Sigmoid colon (tissue), 7 donors: ENCODE data around the gene ERRFI1. TPM values are rescaled to one million over a fixed set of nuclear protein-coding genes. Genes with fewer than 3 reads are reported as not detected.

Experiments used
- DNase-seq: peaks from one replicate; pipeline ENCODE4 v3.0.0-alpha.2; 2019
- H3K27ac ChIP-seq, 4 donors: fragments of 200-600 bp; sonication (generic); one replicate each; pipeline ENCODE4 v1.5.1; 2016 to 2019; ENCODE audit warnings: mild to moderate bottlenecking in 1 of 4
- H3K27me3 ChIP-seq, 3 donors: fragments of 200-600 bp; sonication (generic); one replicate each; pipeline ENCODE4 v1.5.1; 2019; ENCODE audit warnings: mild to moderate bottlenecking in 1 of 3
- H3K36me3 ChIP-seq, 4 donors: fragments of 200-600 bp; sonication (generic); one replicate each; pipeline ENCODE4 v1.5.1; 2016 to 2019
- H3K4me1 ChIP-seq, 4 donors: fragments of 200-600 bp; sonication (generic); one replicate each; pipeline ENCODE4 v1.5.1; 2017 to 2019
- H3K4me3 ChIP-seq, 4 donors: fragments of 200-600 bp; sonication (generic); one replicate each; pipeline ENCODE4 v1.5.1; 2017 to 2019; ENCODE audit warnings: mild to moderate bottlenecking in 2 of 4, moderate library complexity in 1 of 4
- H3K9me3 ChIP-seq, 4 donors: fragments of 200-600 bp in 3 of 4; sonication (generic) in 3 of 4; one replicate each; pipeline versions ENCODE4 v1.5.1 to v1.6.1; 2013 to 2019
- CTCF ChIP-seq, 4 experiments: fragments of 450-650 bp in 3 of 4; fragments of 200-600 bp in 1 of 4; IDR thresholded peaks; one replicate each; pipeline ENCODE4 v1.5.1; 2016 to 2019; ENCODE audit warnings: antibody characterized with exemption in 4 of 4, mild to moderate bottlenecking in 3 of 4, moderate library complexity in 2 of 4
- EP300 ChIP-seq, 4 donors: sonication (generic); formaldehyde crosslinking; IDR thresholded peaks; one replicate each; pipeline ENCODE4 v1.6.1; 2017; ENCODE audit warnings: antibody characterized with exemption in 4 of 4
- POLR2A ChIP-seq, 2 donors: fragments of 450-650 bp; IDR thresholded peaks; one replicate each; pipeline ENCODE4 v1.6.1; 2016; ENCODE audit warnings: antibody characterized with exemption in 2 of 2, mild to moderate bottlenecking in 2 of 2, moderate library complexity in 2 of 2
- POLR2AphosphoS5 ChIP-seq, 4 donors: sonication (generic); formaldehyde crosslinking; IDR thresholded peaks; one replicate each; pipeline ENCODE4 v1.6.1; 2017; ENCODE audit warnings: antibody characterized with exemption in 4 of 4
- WGBS, 2 donors: extraction: QIAGEN DNeasy Blood & Tissue Kit; methylation state at CpG; one replicate each; pipeline ENCODE4 v1.1.7; 2013; 5-methylcytosine and 5-hydroxymethylcytosine counted together
- intact Hi-C: fragments of 100-400 bp; cut with DNase I; formaldehyde crosslinking; loops from one replicate; pipeline ENCODE4 v1.15.1; 2023
- polyA plus RNA-seq, 3 donors: library from polyadenylated mRNA; stranded (reverse); fragments of 200-250 nt; gene quantifications; one replicate each; pipeline ENCODE4 v1.2.3, GENCODE V29; 2013
- total RNA-seq, 4 donors: library from RNA; depleted of rRNA; stranded (reverse); fragments of >200 nt; gene quantifications; one replicate each; pipeline ENCODE4 v1.1.0, GENCODE V29; 2016
- donor health status: healthy with polysubstance abuse.
- donor health status: Bipolar disorder and iron deficiency.
- donor health status: healthy.

The ERRFI1 gene
- total and polyA plus RNA-seq, 7 donors: 28.4 to 131 (median 81.1) TPM

- DNase-seq: peak; percentile 79
- TF ChIP-seq EP300 (IDR thresholded peaks at IDR 0.05) (no peak), POLR2A (IDR thresholded peaks at IDR 0.05) (no peak), CTCF (IDR thresholded peaks at IDR 0.05) (no peak), POLR2AphosphoS5 (IDR thresholded peaks at IDR 0.05) (no peak)
- peaks cover 3 to 60% (median 50%) of the 10 kb centered on the region in 4 donors for H3K4me1 ChIP-seq
These were observed 1.1 kb upstream of the ERRFI1 start for GRCh38 chr1:8026976-8027747.

DNA sequence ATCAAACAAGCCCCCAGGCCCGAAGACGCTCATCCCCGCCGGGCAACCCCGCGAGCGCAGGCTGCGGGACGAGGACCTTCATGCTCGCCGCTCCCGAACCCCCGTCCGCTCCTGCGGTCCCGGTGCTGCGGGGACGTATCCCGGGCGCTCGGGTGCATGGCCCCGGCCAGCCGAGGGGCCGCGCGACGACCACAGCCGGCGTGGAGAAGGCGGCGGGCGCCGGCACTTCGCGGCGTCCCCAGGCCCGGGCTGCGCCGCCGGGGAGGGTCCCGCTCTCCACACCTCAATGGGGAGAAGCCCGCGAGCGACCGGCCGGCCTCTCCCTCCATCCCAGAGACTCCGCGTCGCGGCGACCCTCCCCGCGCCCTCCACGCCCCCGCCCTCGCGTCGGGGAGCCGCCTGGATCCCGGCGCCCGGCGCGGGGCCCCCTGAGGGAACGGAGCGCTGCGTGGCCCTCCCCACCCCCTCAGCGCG, 401 bp downstream of the ERRFI1 start:
- no peaks in the 10 kb centered on the region for H3K36me3 ChIP-seq
- no peaks in the 10 kb centered on the region for H3K9me3 ChIP-seq
- WGBS, 2 donors: 1% methylated on average over 69 of the region's 69 CpGs
- DNase-seq: no peak
- H3K27ac ChIP-seq: peak overlapping the region; percentile 96 to 99 (median 97)
- intact Hi-C loops: loop anchor here (2.0 to 5.0 kb wide), 2 partner anchors 95 to 177 kb away; no protein-coding TSS in a partner anchor
- peak overlapping the region; percentile 63 to 97 (median 84) for H3K4me3 ChIP-seq
- TF ChIP-seq EP300 (IDR thresholded peaks at IDR 0.05): no peak
- peaks cover 1 to 67% (median 59%) of the 10 kb centered on the region in 4 donors for H3K4me1 ChIP-seq
- no peaks in the 10 kb centered on the region for H3K27me3 ChIP-seq

More at GRCh38 chr1:8026976-8027747, 1.1 kb upstream of the ERRFI1 start:
- H3K36me3 ChIP-seq: no peaks in the 10 kb centered on the region
- H3K27ac ChIP-seq: peak overlapping the region; percentile 96 to 99 (median 97)
- H3K4me3 ChIP-seq: peak overlapping the region; percentile 50 to 97 (median 84)
- no peaks in the 10 kb centered on the region for H3K27me3 ChIP-seq
- WGBS, 2 donors: 29 to 61% methylated on average over 25 of the region's 25 CpGs
- H3K9me3 ChIP-seq: no peaks in the 10 kb centered on the region
- intact Hi-C loops: loop anchor here (2.0 to 5.0 kb wide), 2 partner anchors 94 to 175 kb away; no protein-coding TSS in a partner anchor

DNA sequence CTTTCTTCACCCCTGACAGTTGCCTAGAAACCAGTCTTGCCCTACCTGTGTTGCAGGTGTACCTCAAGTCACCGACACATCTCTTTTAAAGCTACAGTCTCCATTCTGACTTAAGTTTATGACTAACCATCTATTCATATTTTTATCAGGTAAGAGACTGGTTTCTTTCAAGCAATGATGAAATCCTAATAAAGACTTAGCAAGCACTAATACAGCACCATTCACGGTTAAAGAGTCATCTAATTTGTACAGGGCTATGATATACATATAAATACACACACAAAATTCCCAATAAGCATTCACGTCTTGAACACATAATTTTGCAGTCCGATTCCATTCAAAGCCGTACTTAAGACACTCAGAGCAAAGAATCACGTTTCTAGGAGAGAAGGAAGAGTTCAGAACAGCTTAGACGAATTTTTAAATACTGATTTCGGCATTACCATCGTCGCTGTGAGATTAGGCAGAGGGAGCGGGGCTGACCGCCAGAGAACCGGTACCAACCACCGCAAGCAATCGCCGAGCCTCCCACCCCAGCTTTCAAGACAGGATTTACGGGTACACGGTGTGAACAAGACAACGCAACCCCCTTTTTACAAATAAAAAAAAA, 943 bp downstream of the ERRFI1 start:
- Histone ChIP-seq H3K27ac (peak overlapping the region; percentile 96 to 99 (median 97)), H3K4me1 (peaks cover 0 to 73% (median 64%) of the 10 kb centered on the region in 4 donors), H3K4me3 (peak overlapping the region; percentile 63 to 97 (median 84)), H3K9me3 (no peaks in the 10 kb centered on the region), H3K27me3 (no peaks in the 10 kb centered on the region), H3K36me3 (no peaks in the 10 kb centered on the region)
- TF ChIP-seq POLR2AphosphoS5 (IDR thresholded peaks at IDR 0.05) (peak in 2 of 4 donors; percentile 27 to 33), POLR2A (IDR thresholded peaks at IDR 0.05) (no peak), CTCF (IDR thresholded peaks at IDR 0.05) (no peak), EP300 (IDR thresholded peaks at IDR 0.05) (no peak)
- DNase-seq: no peak
- 2 to 7% methylated on average over 19 of the region's 19 CpGs for WGBS, 2 donors
- intact Hi-C loops: loop anchor here (5.0 kb wide), 1 partner anchor 177 kb away; no protein-coding TSS in a partner anchor

GRCh38 chr1:8024329-8024728, 1.8 kb downstream of the ERRFI1 start:
- peaks cover 0 to 81% (median 72%) of the 10 kb centered on the region in 4 donors for H3K4me1 ChIP-seq
- intact Hi-C loops: no loop called here
- WGBS, 2 donors: 60 to 80% methylated on average over 3 of the region's 3 CpGs

More at GRCh38 chr1:8024329-8024728, 1.8 kb downstream of the ERRFI1 start:
- Histone ChIP-seq H3K4me3 (peak overlapping the region; percentile 63 to 97 (median 84)), H3K27me3 (no peaks in the 10 kb centered on the region), H3K36me3 (no peaks in the 10 kb centered on the region), H3K27ac (peak overlapping the region; percentile 96 to 99 (median 97)), H3K9me3 (no peaks in the 10 kb centered on the region)
- DNase-seq: no peak
- TF ChIP-seq POLR2A (IDR thresholded peaks at IDR 0.05) (no peak), CTCF (IDR thresholded peaks at IDR 0.05) (no peak), POLR2AphosphoS5 (IDR thresholded peaks at IDR 0.05) (no peak), EP300 (IDR thresholded peaks at IDR 0.05) (no peak)
